MM.1S (cell line): ENCODE results near the gene LRRC8D.

Experiments used
- DNase-seq: peaks from one replicate; pipeline ENCODE4 v3.0.0-alpha.2; 2015
- H2AFZ ChIP-seq: fragments of 300-600 bp; sonication (generic); 2 replicates; pipeline ENCODE4 v1.6.0; 2016; ENCODE audit warnings: antibody characterized with exemption, low read length
- H3F3A ChIP-seq: fragments of 300-600 bp; sonication (generic); 2 replicates; pipeline ENCODE4 v1.6.1; 2016; ENCODE audit warnings: mild to moderate bottlenecking, antibody characterized with exemption, low read length, moderate library complexity, mixed read lengths; ENCODE audit not compliant: insufficient read depth
- H3K27ac ChIP-seq: fragments of 300-600 bp; sonication (generic); 2 replicates; pipeline ENCODE4 v1.5.1; 2016; ENCODE audit warnings: mild to moderate bottlenecking, low read length
- H3K27me3 ChIP-seq: fragments of 300-600 bp; sonication (generic); replicated peaks from 2 replicates; pipeline ENCODE4 v1.6.0; 2016; ENCODE audit warnings: low read length; ENCODE audit not compliant: insufficient read depth
- H3K36me3 ChIP-seq: fragments of 300-600 bp; sonication (generic); replicated peaks from 2 replicates; pipeline ENCODE4 v1.6.1; 2016; ENCODE audit warnings: mild to moderate bottlenecking, low read length, mixed read lengths; ENCODE audit not compliant: insufficient read depth
- H3K4me1 ChIP-seq: fragments of 300-600 bp; sonication (generic); 2 replicates; pipeline ENCODE4 v1.6.1; 2016; ENCODE audit warnings: low read length, mixed read lengths
- H3K4me2 ChIP-seq: fragments of 300-600 bp; sonication (generic); 2 replicates; pipeline ENCODE4 v1.6.0; 2016; ENCODE audit warnings: low read depth, low read length
- H3K4me3 ChIP-seq: fragments of 300-600 bp; sonication (generic); 2 replicates; pipeline ENCODE4 v1.5.1; 2016; ENCODE audit warnings: low read length, mixed read lengths
- H3K79me2 ChIP-seq: fragments of 300-600 bp; sonication (generic); 2 replicates; pipeline ENCODE4 v1.6.1; 2016; ENCODE audit warnings: mixed run types, low read length, mixed read lengths
- H3K9ac ChIP-seq: fragments of 300-600 bp; sonication (generic); 2 replicates; pipeline ENCODE4 v1.6.1; 2016; ENCODE audit warnings: low read length, mixed read lengths
- H3K9me2 ChIP-seq: fragments of 300-600 bp; sonication (generic); replicated peaks from 2 replicates; pipeline ENCODE4 v1.6.1; 2016; ENCODE audit warnings: mild to moderate bottlenecking, low read length, mixed read lengths; ENCODE audit not compliant: insufficient read depth
- H3K9me3 ChIP-seq: fragments of 300-600 bp; sonication (generic); replicated peaks from 2 replicates; pipeline ENCODE4 v1.6.1; 2016; ENCODE audit warnings: mild to moderate bottlenecking, low read length, mixed read lengths; ENCODE audit not compliant: insufficient read depth
- H4K20me1 ChIP-seq: fragments of 300-600 bp; sonication (generic); 2 replicates; pipeline ENCODE4 v1.6.1; 2016; ENCODE audit warnings: mild to moderate bottlenecking, low read length, moderate library complexity, mixed read lengths; ENCODE audit not compliant: insufficient read depth
- EZH2 ChIP-seq: fragments of 300-600 bp; sonication (generic); optimal IDR thresholded peaks from 2 replicates; pipeline ENCODE3; 2017; ENCODE audit warnings: low read depth, mild to moderate bottlenecking, antibody characterized with exemption, low read length, mixed read lengths
- EZH2phosphoT487 ChIP-seq: fragments of 300-600 bp; sonication (generic); IDR thresholded peaks from 2 replicates; pipeline ENCODE4 v1.6.1; 2018; ENCODE audit warnings: antibody characterized with exemption, low read length
- TF ChIP-seq, protein P1 (sequence below): fragments of 300-600 bp; sonication (generic); IDR thresholded peaks from 2 replicates; pipeline ENCODE4 v1.5.1; 2016; ENCODE audit warnings: antibody characterized with exemption, low read length, mixed read lengths

Gene LRRC8D

DNA sequence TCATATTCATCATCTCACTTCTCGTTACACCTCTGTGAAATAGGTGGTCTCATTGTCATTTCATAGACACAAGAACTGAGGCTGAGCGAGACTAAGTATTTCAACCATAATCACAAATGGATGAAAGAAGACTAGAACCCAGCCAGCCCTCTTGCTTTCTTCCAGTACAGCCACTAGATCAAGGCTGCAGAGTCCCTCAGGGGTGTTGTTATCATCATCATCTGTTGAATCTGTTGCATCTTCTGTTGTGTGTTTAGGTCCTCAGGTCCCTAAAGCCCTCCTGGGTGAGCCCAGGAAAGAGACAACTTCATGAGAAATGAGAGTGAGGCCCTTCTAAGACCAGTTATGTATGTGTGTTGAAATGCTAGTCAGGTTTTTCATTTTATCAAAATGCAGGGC lies 87.4 kb downstream of the LRRC8D start:
- DNase-seq: no peak
- no peaks in the 10 kb centered on the region for H3K27me3 ChIP-seq
- no peaks in the 10 kb centered on the region for H4K20me1 ChIP-seq
- H3K9me2 ChIP-seq: no peaks in the 10 kb centered on the region
- no peak overlapping the region for H3K4me3 ChIP-seq
- no peaks in the 10 kb centered on the region; the same call in 1 of the 2 replicates for H3K36me3 ChIP-seq
- H3K27ac ChIP-seq: no peak overlapping the region
- TF ChIP-seq EZH2 (no peak), EZH2phosphoT487 (no peak)
- TF ChIP-seq, protein P1, sequence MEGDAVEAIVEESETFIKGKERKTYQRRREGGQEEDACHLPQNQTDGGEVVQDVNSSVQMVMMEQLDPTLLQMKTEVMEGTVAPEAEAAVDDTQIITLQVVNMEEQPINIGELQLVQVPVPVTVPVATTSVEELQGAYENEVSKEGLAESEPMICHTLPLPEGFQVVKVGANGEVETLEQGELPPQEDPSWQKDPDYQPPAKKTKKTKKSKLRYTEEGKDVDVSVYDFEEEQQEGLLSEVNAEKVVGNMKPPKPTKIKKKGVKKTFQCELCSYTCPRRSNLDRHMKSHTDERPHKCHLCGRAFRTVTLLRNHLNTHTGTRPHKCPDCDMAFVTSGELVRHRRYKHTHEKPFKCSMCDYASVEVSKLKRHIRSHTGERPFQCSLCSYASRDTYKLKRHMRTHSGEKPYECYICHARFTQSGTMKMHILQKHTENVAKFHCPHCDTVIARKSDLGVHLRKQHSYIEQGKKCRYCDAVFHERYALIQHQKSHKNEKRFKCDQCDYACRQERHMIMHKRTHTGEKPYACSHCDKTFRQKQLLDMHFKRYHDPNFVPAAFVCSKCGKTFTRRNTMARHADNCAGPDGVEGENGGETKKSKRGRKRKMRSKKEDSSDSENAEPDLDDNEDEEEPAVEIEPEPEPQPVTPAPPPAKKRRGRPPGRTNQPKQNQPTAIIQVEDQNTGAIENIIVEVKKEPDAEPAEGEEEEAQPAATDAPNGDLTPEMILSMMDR: no peak
- H3K4me2 ChIP-seq: no peak overlapping the region
- H3K79me2 ChIP-seq: peaks cover 5% of the 10 kb centered on the region; the same call in 1 of the 2 replicates
- H3K9me3 ChIP-seq: no peaks in the 10 kb centered on the region
- H3K9ac ChIP-seq: no peak overlapping the region
- H3F3A ChIP-seq: no peaks in the 10 kb centered on the region; the same call in 1 of the 2 replicates
- H2AFZ ChIP-seq: no peak overlapping the region
- peaks cover 7% of the 10 kb centered on the region; the same call in 1 of the 2 replicates for H3K4me1 ChIP-seq

DNA sequence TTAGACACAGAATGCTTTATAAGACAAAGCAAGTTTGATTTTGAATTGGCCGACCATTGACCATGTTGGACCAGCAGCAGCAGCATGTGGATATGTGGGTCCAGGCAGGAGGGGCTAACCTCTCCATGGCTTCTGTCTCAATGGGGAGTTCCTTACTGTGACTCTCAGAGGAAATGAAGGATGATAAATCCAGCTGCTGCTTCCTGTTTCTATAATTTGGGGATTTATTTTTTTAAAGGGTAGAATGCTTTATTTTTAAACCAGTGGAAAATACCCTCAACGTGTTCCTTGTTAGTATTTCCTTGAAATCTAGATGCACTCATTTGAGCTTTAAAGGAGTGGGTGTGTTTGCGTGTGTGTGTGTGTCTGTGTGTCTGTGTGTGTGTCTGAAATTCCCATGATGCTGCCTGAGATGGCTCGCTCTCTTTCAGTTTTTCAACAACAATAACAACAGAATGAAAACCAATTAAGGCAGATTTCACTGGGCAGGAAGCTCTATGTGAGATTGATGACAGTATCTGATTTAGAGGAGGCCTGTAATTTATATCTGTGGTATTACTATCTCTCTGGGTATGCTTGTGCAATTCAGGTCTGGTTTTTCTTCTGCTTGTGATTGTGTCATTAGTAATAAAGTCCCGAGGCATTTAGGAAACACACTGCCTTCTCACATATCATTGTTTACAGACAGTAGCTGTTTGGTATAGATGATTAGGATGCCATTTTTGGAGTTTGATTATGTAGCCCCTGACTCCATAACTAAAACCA lies 88.0 kb downstream of the LRRC8D start:
- H3K79me2 ChIP-seq: peaks cover 8% of the 10 kb centered on the region; the same call in 1 of the 2 replicates
- no peak overlapping the region for H2AFZ ChIP-seq
- TF ChIP-seq EZH2phosphoT487: no peak
- TF ChIP-seq, protein P1: no peak
- TF ChIP-seq EZH2: no peak
- no peaks in the 10 kb centered on the region for H4K20me1 ChIP-seq
- H3K9me2 ChIP-seq: no peaks in the 10 kb centered on the region
- no peaks in the 10 kb centered on the region for H3K27me3 ChIP-seq
- peaks cover 7% of the 10 kb centered on the region; the same call in 1 of the 2 replicates for H3K4me1 ChIP-seq
- no peak overlapping the region for H3K4me2 ChIP-seq
- no peak overlapping the region for H3K27ac ChIP-seq
- no peak overlapping the region for H3K9ac ChIP-seq
- no peaks in the 10 kb centered on the region; the same call in 1 of the 2 replicates for H3K36me3 ChIP-seq
- no peak for DNase-seq
- no peak overlapping the region for H3K4me3 ChIP-seq
- H3F3A ChIP-seq: no peaks in the 10 kb centered on the region; the same call in 1 of the 2 replicates
- H3K9me3 ChIP-seq: no peaks in the 10 kb centered on the region

DNA sequence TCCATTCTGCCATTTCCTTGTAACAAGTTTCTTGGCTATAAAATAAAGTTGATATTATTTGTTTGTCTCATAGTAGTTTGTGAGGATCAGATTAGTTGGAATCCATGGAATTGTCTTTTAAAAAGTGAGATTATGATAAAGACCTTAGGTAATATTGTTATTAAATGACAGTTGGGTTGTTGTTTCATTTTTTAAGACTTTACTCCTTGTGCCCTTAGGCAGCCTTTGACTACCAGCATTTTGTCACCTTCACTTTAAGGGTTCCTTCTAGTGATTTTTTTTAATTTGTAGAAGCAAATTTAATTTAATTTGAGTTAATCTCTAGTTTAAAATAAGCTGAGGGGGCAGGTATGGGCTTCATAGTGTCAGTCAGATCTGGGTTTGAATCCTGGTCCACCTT lies 89.4 kb downstream of the LRRC8D start:
- Histone ChIP-seq H3K27ac (no peak overlapping the region; the same call in 1 of the 2 replicates), H3K9ac (no peak overlapping the region), H3K79me2 (peaks cover 8% of the 10 kb centered on the region; the same call in 1 of the 2 replicates), H4K20me1 (no peaks in the 10 kb centered on the region), H3K4me2 (no peak overlapping the region), H3K9me2 (no peaks in the 10 kb centered on the region), H3K9me3 (no peaks in the 10 kb centered on the region), H3K4me3 (no peak overlapping the region), H2AFZ (no peak overlapping the region), H3K27me3 (no peaks in the 10 kb centered on the region), H3K36me3 (no peaks in the 10 kb centered on the region; the same call in 1 of the 2 replicates), H3K4me1 (no peaks in the 10 kb centered on the region), H3F3A (no peaks in the 10 kb centered on the region)
- TF ChIP-seq EZH2phosphoT487 (no peak), EZH2 (no peak)
- TF ChIP-seq, protein P1: no peak
- DNase-seq: no peak
